GM12892 (cell line): ENCODE data around the gene TBC1D5.

ENCODE experiments used
- DNase-seq: peaks from one replicate; pipeline ENCODE4 v3.0.0; 2011; ENCODE audit not compliant: insufficient read length
- FAIRE-seq: peaks from 2 replicates; lab custom pipeline; 2011; peaks lifted over from hg19 to GRCh38; lab: Jason Lieb, UNC
- POLR2A ChIP-seq: IDR thresholded peaks from 2 replicates; pipeline ENCODE4 v1.6.1; 2011; ENCODE audit warnings: low read depth, low read length, control low read depth
- POLR2AphosphoS5 ChIP-seq: IDR thresholded peaks from 2 replicates; pipeline ENCODE4 v1.6.1; 2011; ENCODE audit warnings: low read depth, low read length, control low read depth
- TAF1 ChIP-seq: IDR thresholded peaks from 2 replicates; pipeline ENCODE4 v1.6.1; 2011; ENCODE audit warnings: low read depth, mild to moderate bottlenecking, control low read depth, low read length, borderline replicate concordance

Gene TBC1D5

DNA sequence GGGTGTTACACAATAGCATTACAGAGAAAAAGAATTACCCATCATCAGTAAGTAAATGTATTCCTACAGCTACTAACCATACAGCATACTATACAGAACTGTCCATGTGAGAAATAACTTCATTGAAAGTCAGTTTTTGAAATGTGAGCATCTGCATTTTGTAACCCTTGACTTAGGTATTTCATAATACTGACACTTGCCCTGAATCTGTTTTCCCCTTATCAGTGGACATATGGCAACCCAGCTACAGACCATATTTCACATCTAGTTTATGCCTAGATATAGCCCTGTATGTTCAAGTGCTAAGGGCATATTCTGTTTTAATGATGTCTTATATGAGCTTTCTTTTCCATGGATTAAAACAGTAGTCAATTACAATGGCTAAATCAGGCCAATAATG, 297.6 kb downstream of the TBC1D5 start:
- FAIRE-seq (no peak), DNase-seq (no peak)
- TF ChIP-seq TAF1 (no peak), POLR2AphosphoS5 (no peak), POLR2A (no peak)

DNA sequence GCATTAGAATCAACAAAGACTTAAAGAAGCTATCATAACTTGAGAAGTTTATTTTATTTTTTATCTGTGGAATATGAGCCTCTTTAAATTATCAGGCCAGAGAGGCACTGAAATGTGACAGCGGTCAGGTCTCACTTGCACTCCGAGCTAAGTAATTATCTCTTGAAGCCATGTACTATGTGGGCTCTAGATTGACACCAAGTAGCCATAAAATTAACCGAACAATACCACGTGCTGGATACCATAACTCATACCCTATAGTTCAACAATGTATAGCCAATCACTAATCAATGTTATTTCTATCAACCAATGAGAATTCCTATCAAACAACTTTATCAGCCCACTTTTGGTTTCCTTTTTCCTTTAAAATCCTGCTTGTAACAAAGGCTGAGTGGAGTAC, 299.3 kb downstream of the TBC1D5 start:
- DNase-seq (no peak), FAIRE-seq (no peak)
- TF ChIP-seq POLR2AphosphoS5 (no peak), POLR2A (no peak), TAF1 (no peak)

DNA sequence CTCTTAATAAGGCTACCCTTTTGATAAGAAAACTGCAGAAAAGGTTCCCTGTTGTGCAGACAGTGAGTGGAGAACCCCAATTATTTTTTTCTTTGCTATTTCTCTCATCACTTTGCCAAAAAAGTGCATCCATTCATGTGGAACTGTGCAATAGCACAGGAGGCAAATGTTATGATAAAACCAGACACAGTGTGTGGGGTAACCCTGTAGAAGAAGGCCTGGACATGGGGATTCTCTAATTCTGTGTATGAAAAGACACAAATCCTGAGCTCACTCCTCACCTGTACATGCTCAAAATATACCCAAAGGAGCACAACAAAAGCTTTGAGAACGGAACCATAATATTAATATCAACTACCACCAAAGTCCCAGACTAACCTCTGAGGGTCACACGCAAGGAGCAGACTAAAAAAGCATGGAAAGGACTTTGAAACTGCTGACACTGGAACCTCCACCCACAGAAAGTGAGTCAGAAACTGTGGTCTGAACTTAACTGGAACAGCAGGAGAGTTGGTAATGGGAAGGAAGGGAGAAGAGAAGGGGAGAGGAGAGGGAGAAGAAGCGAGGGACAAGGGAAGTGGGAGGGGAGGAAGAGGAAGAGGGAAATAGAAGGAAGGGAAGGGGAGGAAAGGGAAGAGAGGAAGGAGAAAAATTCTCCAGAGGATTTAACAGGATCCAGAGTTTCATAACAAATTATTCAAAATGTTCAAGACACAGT, 299.9 kb downstream of the TBC1D5 start:
- no peak for TF ChIP-seq POLR2AphosphoS5
- no peak for TF ChIP-seq TAF1
- no peak for TF ChIP-seq POLR2A
- DNase-seq: no peak
- FAIRE-seq: no peak

DNA sequence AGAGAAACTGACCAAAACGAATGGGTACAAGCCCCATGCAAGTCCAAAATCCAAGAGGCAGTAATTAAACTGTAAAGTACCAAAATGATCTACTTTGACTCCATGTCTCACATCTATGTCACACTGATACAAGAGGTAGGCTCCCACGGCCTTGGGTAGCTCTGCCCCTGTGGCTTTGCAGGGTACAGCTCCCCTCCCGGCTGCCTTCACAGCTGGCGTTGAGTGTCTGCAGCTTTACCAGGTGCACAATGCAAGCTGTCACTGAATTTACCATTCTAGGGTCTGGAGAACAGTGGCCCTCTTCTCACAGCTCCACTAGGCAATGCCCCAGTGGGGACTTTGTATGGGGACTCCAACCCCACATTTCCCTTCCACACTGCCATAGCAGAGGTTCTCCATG, 308.6 kb downstream of the TBC1D5 start:
- DNase-seq: no peak
- TF ChIP-seq POLR2AphosphoS5: no peak
- no peak for TF ChIP-seq POLR2A
- TF ChIP-seq TAF1: no peak
- FAIRE-seq: no peak

DNA sequence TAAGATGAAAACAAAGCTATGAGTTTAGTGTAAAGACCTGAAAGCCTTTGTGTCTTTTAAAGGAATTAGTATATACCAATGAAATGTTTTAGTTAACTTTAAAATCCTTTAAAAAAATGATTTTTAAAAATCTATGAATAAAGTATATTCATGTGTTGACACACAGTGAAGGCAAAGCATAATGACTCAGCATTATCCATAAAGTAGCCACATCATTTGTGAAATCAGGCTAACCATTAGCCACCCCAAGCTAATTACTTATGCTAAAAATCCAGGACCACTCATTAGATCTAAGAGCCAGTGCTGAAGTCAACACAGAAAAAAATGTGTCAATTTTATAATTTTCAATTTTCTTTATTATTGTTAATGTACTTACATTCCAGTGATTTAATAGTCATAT, 310.2 kb downstream of the TBC1D5 start:
- DNase-seq: no peak
- TF ChIP-seq POLR2A (no peak), TAF1 (no peak), POLR2AphosphoS5 (no peak)
- no peak for FAIRE-seq

DNA sequence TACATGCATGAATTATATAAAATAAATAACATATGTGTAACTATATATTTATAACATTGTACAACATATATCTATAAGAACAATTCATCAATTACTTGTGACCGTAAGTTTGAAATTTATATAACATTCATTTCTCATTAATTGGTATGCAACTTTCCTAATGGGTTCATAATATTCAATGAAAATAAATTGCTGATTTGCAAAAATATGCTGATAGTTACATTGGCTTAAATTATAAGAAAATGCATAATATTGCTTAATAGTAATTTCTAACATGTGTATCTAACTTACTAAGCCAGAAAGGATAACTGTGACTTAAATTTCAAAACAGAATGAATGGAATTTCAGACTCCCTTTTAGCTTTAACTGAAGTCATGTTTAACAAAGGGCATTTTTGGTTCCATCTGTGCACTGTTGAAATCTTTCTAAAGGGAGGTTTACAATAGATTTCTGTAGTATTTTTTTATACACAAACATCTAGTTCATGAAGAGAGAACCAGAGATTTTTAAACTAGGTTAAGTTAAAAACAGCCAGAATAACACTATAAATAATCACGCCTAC, 310.9 kb downstream of the TBC1D5 start:
- TF ChIP-seq POLR2AphosphoS5 (no peak), POLR2A (no peak)
- DNase-seq (no peak), FAIRE-seq (no peak)

DNA sequence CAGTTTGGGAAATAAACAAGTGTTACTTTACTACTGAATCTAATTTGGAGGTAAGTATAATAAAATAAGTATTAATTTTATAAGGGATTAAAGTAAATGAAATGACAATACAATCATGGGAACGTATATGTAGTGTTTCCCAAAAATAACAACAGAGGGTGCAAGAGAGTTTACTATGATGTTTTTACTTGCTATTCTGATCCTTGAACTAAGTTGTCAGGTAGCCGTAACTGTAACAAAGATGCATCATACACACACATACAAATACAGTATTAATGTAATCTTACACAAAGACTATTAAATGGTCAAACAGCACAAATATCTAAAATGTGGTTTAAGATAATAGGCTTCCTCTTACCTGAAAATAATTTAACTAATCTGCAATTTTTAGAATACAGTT, 311.4 kb downstream of the TBC1D5 start:
- FAIRE-seq (peak; percentile 54), DNase-seq (no peak)
- TF ChIP-seq POLR2A (no peak), POLR2AphosphoS5 (no peak), TAF1 (no peak)

DNA sequence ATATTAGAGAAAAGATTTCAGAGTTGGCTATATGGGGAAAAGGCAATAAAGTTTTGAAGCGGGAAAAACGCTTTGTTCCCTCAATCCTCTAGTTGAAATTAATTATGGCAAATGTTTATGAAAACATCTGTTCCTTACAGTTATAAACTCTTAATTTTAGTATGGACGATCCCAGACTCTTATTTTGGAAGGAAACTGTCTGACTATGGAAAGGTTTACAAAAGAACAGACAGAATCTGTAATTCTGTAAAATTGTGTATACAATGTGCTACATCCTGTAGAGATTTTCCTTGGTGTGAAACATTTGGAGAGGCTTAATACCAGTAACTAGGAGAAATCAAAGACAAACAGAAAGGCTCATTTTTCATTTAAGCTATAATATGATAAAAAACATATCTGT, 311.8 kb downstream of the TBC1D5 start:
- FAIRE-seq (no peak), DNase-seq (no peak)
- no peak for TF ChIP-seq POLR2AphosphoS5

DNA sequence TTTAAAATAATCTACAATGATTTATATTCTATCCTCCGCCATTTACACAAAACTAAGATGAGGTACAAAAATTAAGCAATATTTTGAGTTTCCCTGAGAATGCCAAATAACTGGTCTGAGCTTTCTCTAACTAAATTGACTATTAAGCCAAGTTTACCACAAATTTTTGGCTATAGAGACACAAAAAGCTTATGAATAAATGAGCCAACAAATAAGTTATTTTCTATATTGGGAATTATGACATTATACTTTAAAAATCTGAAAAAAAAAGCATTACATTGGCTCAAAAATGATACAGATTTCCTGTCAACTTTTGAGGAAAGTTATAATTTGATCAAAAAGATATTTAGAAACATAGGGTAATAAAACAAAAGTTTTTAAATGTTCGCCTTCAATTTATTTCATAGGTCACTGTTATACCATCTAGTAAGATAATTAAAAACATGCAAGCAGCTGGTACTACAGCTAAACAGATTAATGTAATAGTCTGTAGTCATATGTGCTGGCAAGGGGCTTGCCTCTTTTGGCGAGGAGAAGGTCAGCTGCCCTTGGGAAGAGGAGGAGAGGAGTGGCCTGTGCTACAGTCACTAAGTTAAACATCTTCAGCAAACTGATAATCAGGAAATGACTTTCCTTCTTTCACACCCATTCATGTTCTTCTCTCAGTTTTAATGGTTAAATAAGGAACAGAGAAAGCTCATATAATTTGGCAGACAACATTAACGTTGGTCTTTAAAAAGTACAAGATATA, 318.5 kb downstream of the TBC1D5 start:
- FAIRE-seq (no peak), DNase-seq (no peak)
- TF ChIP-seq POLR2A (no peak), POLR2AphosphoS5 (no peak), TAF1 (no peak)

DNA sequence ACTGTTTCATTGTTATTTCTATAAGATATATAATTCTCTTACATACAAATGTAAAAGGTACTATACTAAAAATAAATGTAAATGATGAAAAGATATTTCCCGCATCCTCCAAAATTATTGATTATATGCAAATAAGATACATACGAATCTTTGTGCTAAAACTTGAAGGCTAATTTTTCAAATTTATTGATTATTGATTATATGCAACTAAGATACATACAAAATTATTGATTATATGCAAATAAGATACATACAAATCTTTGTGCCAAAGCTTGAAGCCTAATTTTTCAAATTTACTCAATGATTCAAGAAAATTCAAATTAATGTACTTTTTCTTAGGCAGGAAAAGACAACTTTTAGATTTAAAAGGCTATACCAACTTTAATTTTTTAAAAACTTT, 319.8 kb downstream of the TBC1D5 start:
- TF ChIP-seq TAF1: no peak
- TF ChIP-seq POLR2A: no peak
- no peak for TF ChIP-seq POLR2AphosphoS5
- FAIRE-seq: no peak
- no peak for DNase-seq

DNA sequence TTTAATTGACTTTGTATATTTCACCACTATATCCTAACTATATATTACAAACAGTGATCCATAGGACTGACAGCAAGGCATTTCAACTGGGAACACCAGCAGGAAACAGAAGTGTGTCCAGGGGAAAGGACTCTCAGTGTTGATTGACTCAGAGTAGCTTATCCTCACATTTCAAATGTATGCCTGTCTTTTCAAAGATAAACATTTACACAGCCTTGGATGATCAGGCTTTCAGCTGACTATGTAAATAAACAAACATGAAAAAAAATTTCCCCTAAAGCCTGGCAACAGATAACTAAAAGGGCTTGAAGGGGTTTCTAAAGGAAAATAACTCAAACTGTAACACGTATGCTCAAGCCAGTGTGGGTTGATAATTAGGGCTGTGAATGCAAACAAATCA, 321.8 kb downstream of the TBC1D5 start:
- no peak for DNase-seq
- no peak for TF ChIP-seq POLR2AphosphoS5
- no peak for TF ChIP-seq TAF1
- no peak for TF ChIP-seq POLR2A
- no peak for FAIRE-seq
